ENCODE data around the gene ZSWIM1.
A peak's percentile ranks its signal among the peaks of the same experiment; 100 is the strongest.

Gene ZSWIM1

DNA sequence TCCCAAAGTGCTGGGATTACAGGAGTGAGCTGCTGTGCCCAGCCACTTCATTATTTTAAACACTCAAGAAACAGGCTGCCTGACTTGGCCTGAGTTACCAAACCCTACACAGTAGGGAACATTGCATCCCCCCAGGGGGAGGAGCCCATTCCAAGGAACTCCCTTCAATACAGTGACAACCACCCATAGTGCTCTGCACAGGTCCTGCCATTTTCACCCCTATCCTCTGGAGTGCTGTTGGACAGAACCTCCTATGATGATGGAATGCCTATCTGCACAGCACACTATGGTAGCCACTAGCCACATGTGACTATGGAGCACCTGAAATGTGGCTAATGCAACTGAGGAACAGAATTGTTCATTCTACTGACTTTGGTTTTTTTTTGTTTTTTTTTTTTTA is 35.6 kb upstream of the ZSWIM1 start:
- TF ChIP-seq GATA1 (IDR thresholded peaks at IDR 0.05; ENCODE audit: low read depth, low read length) (no peak), POLR2A (IDR thresholded peaks at IDR 0.05; ENCODE audit: low read length) (no peak)
- no peak for DNase-seq

DNA sequence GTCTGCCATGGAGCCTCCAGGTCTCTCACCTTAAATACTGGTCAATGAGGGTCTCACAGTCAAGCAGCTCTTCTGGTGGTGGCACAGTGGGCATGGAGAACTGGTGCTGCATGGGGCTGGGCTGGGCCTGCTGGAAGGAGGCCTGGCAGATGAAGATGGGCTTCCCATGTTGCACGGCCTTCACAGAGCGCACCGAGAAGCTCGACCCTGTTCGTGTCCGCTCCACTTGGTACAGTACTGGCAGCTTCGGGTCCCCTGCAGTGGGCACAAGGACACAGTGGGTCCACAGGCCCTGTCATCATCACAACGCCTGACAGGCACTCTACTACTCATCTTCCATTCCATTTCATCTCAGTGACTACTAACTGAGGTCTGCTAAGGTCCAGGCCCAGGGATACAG is 32.6 kb upstream of the ZSWIM1 start:
- TF ChIP-seq GATA1 (IDR thresholded peaks at IDR 0.05; ENCODE audit: low read depth, low read length) (no peak), POLR2A (IDR thresholded peaks at IDR 0.05; ENCODE audit: low read length) (no peak)
- no peak for DNase-seq

DNA sequence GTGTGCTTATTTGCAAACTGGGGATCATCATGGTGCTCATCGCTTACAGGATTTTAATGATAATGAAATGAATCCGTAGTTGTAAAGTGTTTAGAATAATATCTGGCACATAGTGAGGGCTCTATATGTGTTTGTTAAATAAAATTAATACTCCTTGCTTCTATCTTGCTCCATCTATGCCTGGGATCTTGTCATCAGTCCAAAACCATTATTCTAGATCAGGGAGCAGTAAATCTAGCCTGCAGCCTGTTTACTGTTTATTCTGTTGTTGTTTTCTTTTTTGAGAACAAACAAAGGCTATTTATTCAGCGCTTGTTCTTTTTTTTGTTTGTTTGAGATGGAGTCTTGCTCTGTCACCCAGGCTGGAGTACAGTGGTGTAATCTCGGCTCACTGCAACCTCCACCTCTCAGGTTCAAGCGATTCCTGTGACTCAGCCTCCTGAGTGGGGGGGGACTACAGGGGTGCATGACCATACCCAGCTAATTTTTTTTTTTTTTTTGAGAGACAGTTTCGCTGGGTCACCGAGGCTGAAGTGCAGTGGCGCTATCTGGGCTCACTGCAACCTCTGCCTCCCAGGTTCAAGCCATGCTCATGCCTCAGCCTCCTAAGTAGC is 32.0 kb upstream of the ZSWIM1 start:
- TF ChIP-seq POLR2A (IDR thresholded peaks at IDR 0.05; ENCODE audit: low read length), result no peak
- no peak for TF ChIP-seq GATA1 (IDR thresholded peaks at IDR 0.05; ENCODE audit: low read depth, low read length)
- no peak for DNase-seq

DNA sequence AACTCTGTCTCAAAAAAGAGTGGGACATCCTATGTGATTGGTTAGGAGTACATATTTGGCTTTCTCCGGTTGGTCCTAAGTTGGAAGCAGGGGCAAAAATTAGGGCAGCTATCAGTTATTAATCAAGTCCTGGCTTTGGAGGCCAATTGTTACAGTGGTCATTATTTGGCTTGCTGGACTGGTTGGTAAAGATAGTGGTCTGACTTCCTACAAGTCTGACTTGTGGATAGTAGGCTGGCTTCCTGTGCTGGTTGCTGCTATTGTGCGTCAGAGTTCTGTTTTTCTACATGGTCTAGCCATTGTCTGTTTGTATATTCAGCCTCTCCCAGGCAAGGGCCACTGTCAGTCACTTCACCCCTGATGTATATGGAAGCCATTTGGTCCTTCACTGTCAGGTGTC is 30.8 kb upstream of the ZSWIM1 start:
- TF ChIP-seq POLR2A (IDR thresholded peaks at IDR 0.05; ENCODE audit: low read length), result no peak
- TF ChIP-seq GATA1 (IDR thresholded peaks at IDR 0.05; ENCODE audit: low read depth, low read length), result no peak

DNA sequence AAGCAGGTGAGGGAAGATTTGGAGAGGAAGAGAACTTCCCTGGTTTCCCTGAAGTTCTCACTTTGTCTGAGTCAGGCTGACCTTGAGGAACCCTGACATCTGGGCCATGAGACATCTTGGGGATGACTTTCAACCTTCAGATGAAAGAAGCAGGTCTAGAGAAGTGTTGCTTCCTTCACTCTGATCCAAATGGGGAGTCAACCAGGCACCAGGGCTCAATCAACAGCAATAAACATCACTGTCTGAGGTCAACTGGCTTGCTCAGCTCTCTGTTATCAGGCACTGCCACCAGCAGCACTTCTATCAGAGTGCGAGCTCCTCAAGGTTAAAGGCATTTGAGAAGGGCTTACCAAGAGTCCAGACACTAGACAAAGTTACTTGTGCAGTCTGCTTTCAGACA is 30.1 kb upstream of the ZSWIM1 start:
- TF ChIP-seq GATA1 (IDR thresholded peaks at IDR 0.05; ENCODE audit: low read depth, low read length) (peak; percentile 12), POLR2A (IDR thresholded peaks at IDR 0.05; ENCODE audit: low read length) (peak; percentile 28)
- peak; percentile 91 to 94 for DNase-seq

More for the DNA sequence above, 30.8 kb upstream of the ZSWIM1 start:
- DNase-seq, result peak in 1 of 2 experiments; percentile 21

DNA sequence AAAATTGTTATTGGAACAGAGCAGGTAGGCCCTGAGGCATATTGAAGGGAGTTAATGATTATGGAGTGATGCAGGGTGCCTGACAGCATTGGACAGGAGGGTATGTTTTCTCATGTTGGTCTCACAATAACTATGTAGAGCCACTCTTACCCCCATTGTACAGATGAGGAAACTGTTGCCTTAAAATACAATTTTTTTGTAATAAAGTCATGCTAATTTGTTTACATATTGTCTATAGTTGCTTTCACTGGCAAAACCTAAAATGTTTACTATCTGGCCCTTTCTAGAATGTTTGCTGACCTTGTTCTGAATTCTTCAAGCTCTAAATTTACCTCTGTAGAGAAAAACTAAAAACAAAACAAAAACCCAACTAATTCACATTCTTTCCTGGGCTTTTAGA is 29.5 kb upstream of the ZSWIM1 start:
- DNase-seq, result no peak
- TF ChIP-seq POLR2A (IDR thresholded peaks at IDR 0.05; ENCODE audit: low read length), result no peak
- TF ChIP-seq GATA1 (IDR thresholded peaks at IDR 0.05; ENCODE audit: low read depth, low read length), result no peak

DNA sequence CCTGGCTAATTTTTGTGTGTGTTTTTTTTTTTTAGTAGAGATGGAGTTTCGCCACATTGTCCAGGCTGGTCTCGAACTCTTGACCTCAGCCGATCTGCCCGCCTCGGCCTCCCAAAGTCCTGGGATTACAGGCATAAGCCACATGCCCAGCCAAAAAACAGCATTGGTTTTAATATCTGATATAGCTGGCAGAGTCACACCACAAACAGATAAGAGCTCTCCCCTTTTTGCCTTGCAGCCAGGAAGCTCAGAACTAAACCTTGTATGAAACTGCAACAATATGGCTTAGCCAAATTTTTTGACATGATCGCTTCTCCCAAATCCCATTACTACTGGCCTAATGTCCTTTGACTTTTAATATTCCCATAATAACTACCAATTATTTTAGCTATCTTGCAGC is 28.7 kb upstream of the ZSWIM1 start:
- TF ChIP-seq POLR2A (IDR thresholded peaks at IDR 0.05; ENCODE audit: low read length) (no peak), GATA1 (IDR thresholded peaks at IDR 0.05; ENCODE audit: low read depth, low read length) (no peak)
- peak; percentile 36 to 57 for DNase-seq

DNA sequence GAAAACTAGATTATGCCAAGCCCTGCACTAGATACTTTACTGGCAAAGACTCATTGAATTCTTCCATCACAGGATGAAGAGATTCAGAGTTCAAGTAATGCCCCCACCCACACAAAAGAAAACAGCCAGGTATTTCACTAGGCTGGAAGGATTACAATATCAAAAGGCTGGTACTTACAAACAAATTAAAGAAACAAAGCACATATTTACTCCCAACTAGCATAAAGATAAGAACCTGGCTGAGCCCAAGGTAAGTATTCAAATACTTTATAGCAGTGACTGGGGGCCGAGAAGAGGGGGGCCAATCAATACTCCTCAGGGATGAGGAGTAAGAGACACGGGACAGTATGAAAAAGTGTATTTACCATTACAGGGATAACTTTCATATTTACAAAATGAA is 27.5 kb upstream of the ZSWIM1 start:
- DNase-seq, result no peak
- no peak for TF ChIP-seq GATA1 (IDR thresholded peaks at IDR 0.05; ENCODE audit: low read depth, low read length)
- TF ChIP-seq POLR2A (IDR thresholded peaks at IDR 0.05; ENCODE audit: low read length), result no peak

DNA sequence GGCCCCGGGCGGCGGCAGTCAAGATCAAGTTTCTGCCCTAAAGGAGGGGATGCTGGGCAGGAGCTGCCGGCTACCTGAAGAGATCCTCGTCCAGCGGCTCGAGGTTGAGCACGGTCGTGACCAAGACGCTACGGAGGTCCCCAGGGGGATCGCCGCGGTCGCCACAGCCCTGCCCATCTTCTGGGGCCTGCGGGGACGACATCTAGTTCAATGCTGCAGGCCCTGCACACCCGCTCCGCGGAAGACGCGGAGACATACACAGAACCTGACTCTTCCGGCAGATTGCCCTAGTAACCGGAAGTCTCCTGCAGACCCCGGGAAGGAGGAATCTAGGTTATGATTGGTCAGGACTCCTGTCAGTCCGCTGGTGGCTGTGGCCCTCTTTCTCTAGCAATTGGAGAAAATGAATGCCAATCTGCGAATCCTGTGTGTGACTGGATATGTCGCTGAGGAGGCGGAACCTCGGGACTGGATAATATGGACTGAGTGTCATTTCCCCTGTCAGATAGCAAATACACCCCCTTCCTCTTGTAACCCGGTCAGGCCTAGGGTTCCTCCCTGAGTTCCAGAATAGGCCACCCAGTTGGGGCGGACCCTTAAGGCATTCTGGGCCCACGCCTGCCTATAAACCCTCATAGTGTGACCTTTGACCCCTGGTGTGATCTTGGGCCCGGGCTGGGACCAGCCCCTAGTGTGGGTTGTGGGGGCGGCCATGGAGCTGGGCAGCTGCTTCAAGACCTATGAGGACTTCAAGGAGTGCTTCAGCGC is 23.7 kb upstream of the ZSWIM1 start, which contains the start of the genes ACOT8 and ZSWIM3:
Gene ACOT8, minus strand, starts transcription at position 279 of the 768 bp plus-strand sequence. Its CDS starts 77 bp downstream, at position 202.
Gene ZSWIM3, plus strand, starts transcription at position 501 of the 768 bp plus-strand sequence. Its CDS starts 212 bp downstream, at position 713.
- TF ChIP-seq GATA1 (IDR thresholded peaks at IDR 0.05; ENCODE audit: low read depth, low read length) (no peak), POLR2A (IDR thresholded peaks at IDR 0.05; ENCODE audit: low read length) (peak; percentile 94)
- peak; percentile 99 to 100 for DNase-seq

DNA sequence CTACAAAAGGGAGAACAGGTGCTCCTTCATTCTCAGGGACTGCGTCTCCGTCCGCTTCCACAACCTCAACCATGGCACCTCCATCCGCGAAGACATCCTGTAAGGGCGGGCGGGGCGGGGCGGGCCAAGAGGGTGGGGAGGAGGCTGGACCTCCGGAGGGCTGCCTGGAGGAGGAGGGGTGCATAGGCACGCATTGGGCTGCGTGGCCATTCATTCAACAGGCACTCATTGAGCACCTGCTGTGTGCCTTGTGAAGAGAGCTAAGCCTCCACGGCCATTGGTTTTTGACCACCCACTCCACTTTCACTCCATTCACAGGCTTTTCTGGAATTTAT is 23.2 kb upstream of the ZSWIM1 start:
- no peak for DNase-seq
- TF ChIP-seq POLR2A (IDR thresholded peaks at IDR 0.05; ENCODE audit: low read length), result no peak

DNA sequence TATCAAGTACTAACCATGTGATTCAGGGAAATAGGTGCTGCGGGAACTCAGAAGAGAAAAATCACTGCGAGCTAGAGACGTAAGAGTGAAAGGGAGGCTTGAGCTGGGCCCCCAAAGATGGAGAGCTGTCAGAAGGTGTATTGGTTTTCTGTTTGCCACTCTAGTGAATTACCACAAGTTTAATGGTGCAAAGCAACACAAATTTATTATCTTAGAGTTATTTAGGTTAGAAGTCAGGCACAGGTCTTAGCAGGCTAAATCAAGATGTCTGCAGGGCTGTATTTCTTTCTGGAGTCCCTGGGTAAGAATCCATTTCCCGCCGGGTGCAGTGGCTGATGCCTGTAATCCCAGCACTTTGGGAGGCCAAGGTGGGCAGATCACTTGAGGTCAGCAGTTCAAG is 21.1 kb upstream of the ZSWIM1 start:
- no peak for DNase-seq
- no peak for TF ChIP-seq POLR2A (IDR thresholded peaks at IDR 0.05; ENCODE audit: low read length)
- no peak for TF ChIP-seq GATA1 (IDR thresholded peaks at IDR 0.05; ENCODE audit: low read depth, low read length)

DNA sequence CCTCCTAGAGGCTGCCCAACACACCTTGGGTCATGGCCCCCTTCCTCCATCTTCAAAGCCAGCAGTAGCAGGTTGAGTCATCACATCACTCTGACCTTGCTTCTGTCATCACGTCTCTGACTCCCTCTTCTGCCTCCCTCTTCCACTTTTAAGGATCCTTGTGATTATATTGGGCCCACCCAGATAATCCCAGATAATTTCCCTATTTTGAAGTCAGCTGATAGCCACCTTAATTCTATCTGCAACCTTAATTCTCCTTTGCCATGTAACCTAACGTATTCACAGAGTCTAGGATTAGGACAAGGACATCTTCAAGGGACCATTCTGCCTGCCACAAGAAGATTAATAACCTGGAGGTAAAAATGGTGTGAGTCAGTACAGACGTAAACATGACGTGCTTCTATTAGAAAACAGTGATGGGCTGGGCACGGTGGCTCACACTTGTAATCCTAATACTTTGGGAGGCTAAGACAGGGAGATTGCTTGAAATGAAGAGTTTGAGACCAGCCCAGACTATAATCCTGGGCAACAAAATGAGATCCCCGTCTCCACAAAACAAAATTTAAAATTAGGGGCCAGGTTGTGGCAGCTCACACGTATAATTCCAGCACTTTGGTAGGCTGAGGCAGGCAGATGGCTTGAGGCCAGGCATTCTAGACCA is 20.3 kb upstream of the ZSWIM1 start:
- no peak for DNase-seq
- no peak for TF ChIP-seq POLR2A (IDR thresholded peaks at IDR 0.05; ENCODE audit: low read length)
- no peak for TF ChIP-seq GATA1 (IDR thresholded peaks at IDR 0.05; ENCODE audit: low read depth, low read length)

DNA sequence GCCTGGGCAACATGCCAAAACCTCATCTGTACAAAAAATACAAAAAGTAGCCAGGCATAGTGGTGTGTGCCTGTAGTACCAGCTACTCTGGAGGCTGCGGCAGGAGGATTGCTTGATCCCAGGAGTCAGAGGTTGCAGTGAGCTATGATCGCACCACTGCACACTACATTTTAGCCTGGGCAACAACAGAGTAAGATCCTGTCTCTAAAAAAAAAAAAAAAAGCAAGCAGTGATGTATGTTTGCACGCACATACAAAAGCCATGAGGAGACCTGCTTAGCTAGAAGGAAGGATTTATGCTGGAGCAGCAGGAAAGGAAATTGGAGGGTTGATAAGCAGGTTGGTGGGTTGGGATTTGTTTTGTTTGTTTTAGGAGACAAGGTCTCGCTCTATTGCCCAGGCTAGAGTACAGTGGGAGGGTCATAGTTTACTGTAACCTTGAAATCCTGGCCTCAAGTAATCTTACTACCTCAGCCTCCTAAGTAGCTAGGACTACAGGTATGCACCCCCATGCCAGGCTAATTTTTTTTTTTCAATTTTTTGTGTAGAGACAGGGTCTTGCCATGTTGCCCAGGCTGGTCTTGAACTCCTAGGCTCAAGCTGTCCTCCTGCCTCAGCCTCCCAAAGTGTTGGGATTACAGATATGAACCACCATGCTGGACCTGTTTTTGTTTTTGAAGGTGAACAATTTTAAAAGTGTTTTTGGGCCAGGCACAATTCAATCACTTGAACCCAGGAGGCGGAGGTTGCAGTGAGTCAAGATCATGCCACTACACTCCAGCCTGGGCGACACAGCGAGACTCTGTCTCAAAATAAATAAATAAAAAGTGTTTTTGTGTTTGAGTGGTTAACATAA is 19.6 kb upstream of the ZSWIM1 start:
- TF ChIP-seq POLR2A (IDR thresholded peaks at IDR 0.05; ENCODE audit: low read length), result no peak
- no peak for TF ChIP-seq GATA1 (IDR thresholded peaks at IDR 0.05; ENCODE audit: low read depth, low read length)
- DNase-seq, result peak; percentile 58 to 74
